SK-N-SH treated with all-trans-retinoic acid at 6 μM for 48 hours (cell line): Measurements from ENCODE around the gene LIPK.
A peak's percentile ranks its signal among the peaks of the same experiment; 100 is the strongest.
"Not testable (repeated sequence)": the region's sequence is repeated elsewhere in the genome, so short reads cannot be mapped to it uniquely, and the experiment has no call there.

Source experiments
- ATAC-seq: fragments of 200-7000 bp; cut with Tn5 transposase; 3 replicates; pipeline ENCODE4 v1.9.1; 2020; ENCODE audit warnings: mild to moderate bottlenecking, moderate library complexity
- ARNTL ChIP-seq: fragments of 450-650 bp; formaldehyde crosslinking; IDR thresholded peaks from 2 replicates; pipeline ENCODE4 v1.5.0; 2020; ENCODE audit warnings: low read depth, mild to moderate bottlenecking, moderate library complexity, borderline replicate concordance
- BACH2 ChIP-seq: fragments of 250-450 bp; sonication (Bioruptor Pico); IDR thresholded peaks from 2 replicates; pipeline ENCODE4 v1.9.0; 2021; ENCODE audit warnings: mild to moderate bottlenecking, borderline replicate concordance
- CSDC2 ChIP-seq: fragments of 250-450 bp; sonication (Bioruptor Pico); IDR thresholded peaks from 2 replicates; pipeline ENCODE4 v1.5.0; 2020; ENCODE audit warnings: mild to moderate bottlenecking, moderate library complexity
- ESRRG ChIP-seq: fragments of 250-450 bp; sonication (Bioruptor Pico); IDR thresholded peaks from 2 replicates; pipeline ENCODE4 v1.6.1; 2021; ENCODE audit warnings: mild to moderate bottlenecking
- GLIS3 ChIP-seq: fragments of 250-450 bp; sonication (Bioruptor Pico); IDR thresholded peaks from 2 replicates; pipeline ENCODE4 v1.5.0; 2020; ENCODE audit warnings: mild to moderate bottlenecking, moderate library complexity
- ISL1 ChIP-seq: fragments of 250-450 bp; sonication (Bioruptor Pico); IDR thresholded peaks from 2 replicates; pipeline ENCODE4 v2.1.2; 2022; ENCODE audit warnings: mild to moderate bottlenecking, moderate library complexity
- OSR1 ChIP-seq: fragments of 250-450 bp; sonication (Bioruptor Pico); IDR thresholded peaks from 2 replicates; pipeline ENCODE4 v1.8.0; 2022; ENCODE audit warnings: moderate library complexity, mild to moderate bottlenecking, inconsistent platforms
- PATZ1 ChIP-seq: fragments of 250-450 bp; sonication (Bioruptor Pico); IDR thresholded peaks from 2 replicates; pipeline ENCODE4 v1.8.0; 2020; ENCODE audit warnings: mild to moderate bottlenecking, moderate library complexity, borderline replicate concordance
- POU6F1 ChIP-seq: fragments of 250-450 bp; sonication (Bioruptor Pico); IDR thresholded peaks from 2 replicates; pipeline ENCODE4 v1.8.0; 2021; ENCODE audit warnings: low read depth, mild to moderate bottlenecking, moderate library complexity, borderline replicate concordance
- PPARA ChIP-seq: fragments of 250-450 bp; sonication (Bioruptor Pico); IDR thresholded peaks from 2 replicates; pipeline ENCODE4 v1.5.0; 2020; ENCODE audit warnings: mild to moderate bottlenecking, borderline replicate concordance
- RARB ChIP-seq: fragments of 250-450 bp; sonication (Bioruptor Pico); IDR thresholded peaks from 2 replicates; pipeline ENCODE4 v1.8.0; 2021; ENCODE audit warnings: mild to moderate bottlenecking, moderate library complexity
- SNAI2 ChIP-seq: fragments of 250-450 bp; sonication (Bioruptor Pico); IDR thresholded peaks from 2 replicates; pipeline ENCODE4 v1.5.0; 2020; ENCODE audit warnings: mild to moderate bottlenecking, moderate library complexity
- TCF4 ChIP-seq: fragments of 250-450 bp; sonication (Bioruptor Pico); IDR thresholded peaks from 2 replicates; pipeline ENCODE4 v1.8.0; 2021; ENCODE audit warnings: mild to moderate bottlenecking, moderate library complexity, borderline replicate concordance
- ZFP30 ChIP-seq: fragments of 450-650 bp; formaldehyde crosslinking; IDR thresholded peaks from 2 replicates; pipeline ENCODE4 v1.5.0; 2022; ENCODE audit warnings: mild to moderate bottlenecking, moderate library complexity
- ZNF565 ChIP-seq: fragments of 450-650 bp; formaldehyde crosslinking; conservative IDR thresholded peaks from 2 replicates; pipeline ENCODE4 v1.5.0; 2020; ENCODE audit warnings: low read depth, mild to moderate bottlenecking, moderate library complexity
- ZNF70 ChIP-seq: fragments of 450-650 bp; formaldehyde crosslinking; IDR thresholded peaks from 2 replicates; pipeline ENCODE4 v1.5.0; 2020; ENCODE audit warnings: mild to moderate bottlenecking, moderate library complexity
- ZNF8 ChIP-seq: fragments of 450-650 bp; formaldehyde crosslinking; IDR thresholded peaks from 2 replicates; pipeline ENCODE4 v1.5.0; 2020; ENCODE audit warnings: mild to moderate bottlenecking, moderate library complexity
- TF ChIP-seq, protein P1 (sequence below): fragments of 250-450 bp; sonication (Bioruptor Pico); IDR thresholded peaks from 2 replicates; pipeline ENCODE4 v1.5.0; 2020; ENCODE audit warnings: mild to moderate bottlenecking, moderate library complexity
- TF ChIP-seq, protein P2 (sequence below): fragments of 250-450 bp; sonication (Bioruptor Pico); IDR thresholded peaks from 2 replicates; pipeline ENCODE4 v1.5.1; 2021; ENCODE audit warnings: mild to moderate bottlenecking, moderate library complexity

LIPK gene

GRCh38 chr10:88733215-88733614, 27.2 kb downstream of the LIPK start:
- ATAC-seq, result no peak

GRCh38 chr10:88735661-88736060, 29.6 kb downstream of the LIPK start:
- ATAC-seq, result peak; percentile 67
- no peak for TF ChIP-seq TCF4
- no peak for TF ChIP-seq ZNF70 (CRISPR knock-in tag)
- TF ChIP-seq GLIS3, result no peak
- no peak for TF ChIP-seq RARB (CRISPR knock-in tag)
- TF ChIP-seq ZNF565 (CRISPR knock-in tag), result no peak
- TF ChIP-seq SNAI2 (CRISPR knock-in tag), result no peak
- TF ChIP-seq ESRRG (CRISPR knock-in tag), result no peak
- no peak for TF ChIP-seq ZFP30
- TF ChIP-seq BACH2 (CRISPR knock-in tag), result no peak
- TF ChIP-seq PPARA (CRISPR knock-in tag), result no peak
- TF ChIP-seq, protein P1, sequence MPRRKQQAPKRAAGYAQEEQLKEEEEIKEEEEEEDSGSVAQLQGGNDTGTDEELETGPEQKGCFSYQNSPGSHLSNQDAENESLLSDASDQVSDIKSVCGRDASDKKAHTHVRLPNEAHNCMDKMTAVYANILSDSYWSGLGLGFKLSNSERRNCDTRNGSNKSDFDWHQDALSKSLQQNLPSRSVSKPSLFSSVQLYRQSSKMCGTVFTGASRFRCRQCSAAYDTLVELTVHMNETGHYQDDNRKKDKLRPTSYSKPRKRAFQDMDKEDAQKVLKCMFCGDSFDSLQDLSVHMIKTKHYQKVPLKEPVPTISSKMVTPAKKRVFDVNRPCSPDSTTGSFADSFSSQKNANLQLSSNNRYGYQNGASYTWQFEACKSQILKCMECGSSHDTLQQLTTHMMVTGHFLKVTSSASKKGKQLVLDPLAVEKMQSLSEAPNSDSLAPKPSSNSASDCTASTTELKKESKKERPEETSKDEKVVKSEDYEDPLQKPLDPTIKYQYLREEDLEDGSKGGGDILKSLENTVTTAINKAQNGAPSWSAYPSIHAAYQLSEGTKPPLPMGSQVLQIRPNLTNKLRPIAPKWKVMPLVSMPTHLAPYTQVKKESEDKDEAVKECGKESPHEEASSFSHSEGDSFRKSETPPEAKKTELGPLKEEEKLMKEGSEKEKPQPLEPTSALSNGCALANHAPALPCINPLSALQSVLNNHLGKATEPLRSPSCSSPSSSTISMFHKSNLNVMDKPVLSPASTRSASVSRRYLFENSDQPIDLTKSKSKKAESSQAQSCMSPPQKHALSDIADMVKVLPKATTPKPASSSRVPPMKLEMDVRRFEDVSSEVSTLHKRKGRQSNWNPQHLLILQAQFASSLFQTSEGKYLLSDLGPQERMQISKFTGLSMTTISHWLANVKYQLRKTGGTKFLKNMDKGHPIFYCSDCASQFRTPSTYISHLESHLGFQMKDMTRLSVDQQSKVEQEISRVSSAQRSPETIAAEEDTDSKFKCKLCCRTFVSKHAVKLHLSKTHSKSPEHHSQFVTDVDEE, result no peak
- TF ChIP-seq, protein P2, sequence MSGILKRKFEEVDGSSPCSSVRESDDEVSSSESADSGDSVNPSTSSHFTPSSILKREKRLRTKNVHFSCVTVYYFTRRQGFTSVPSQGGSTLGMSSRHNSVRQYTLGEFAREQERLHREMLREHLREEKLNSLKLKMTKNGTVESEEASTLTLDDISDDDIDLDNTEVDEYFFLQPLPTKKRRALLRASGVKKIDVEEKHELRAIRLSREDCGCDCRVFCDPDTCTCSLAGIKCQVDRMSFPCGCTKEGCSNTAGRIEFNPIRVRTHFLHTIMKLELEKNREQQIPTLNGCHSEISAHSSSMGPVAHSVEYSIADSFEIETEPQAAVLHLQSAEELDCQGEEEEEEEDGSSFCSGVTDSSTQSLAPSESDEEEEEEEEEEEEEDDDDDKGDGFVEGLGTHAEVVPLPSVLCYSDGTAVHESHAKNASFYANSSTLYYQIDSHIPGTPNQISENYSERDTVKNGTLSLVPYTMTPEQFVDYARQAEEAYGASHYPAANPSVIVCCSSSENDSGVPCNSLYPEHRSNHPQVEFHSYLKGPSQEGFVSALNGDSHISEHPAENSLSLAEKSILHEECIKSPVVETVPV (CRISPR knock-in tag), result no peak
- no peak for TF ChIP-seq ARNTL (CRISPR knock-in tag)
- no peak for TF ChIP-seq CSDC2 (CRISPR knock-in tag)
- TF ChIP-seq ZNF8, result no peak
- no peak for TF ChIP-seq PATZ1 (CRISPR knock-in tag)
- no peak for TF ChIP-seq OSR1 (CRISPR knock-in tag)
- TF ChIP-seq POU6F1 (CRISPR knock-in tag), result no peak
- no peak for TF ChIP-seq ISL1

More at GRCh38 chr10:88733215-88733614, 27.2 kb downstream of the LIPK start:
- no peak for TF ChIP-seq ZFP30
- TF ChIP-seq ZNF70 (CRISPR knock-in tag), result no peak
- TF ChIP-seq TCF4, result no peak
- TF ChIP-seq ARNTL (CRISPR knock-in tag), result no peak
- no peak for TF ChIP-seq PPARA (CRISPR knock-in tag)
- TF ChIP-seq, protein P1, result no peak
- TF ChIP-seq BACH2 (CRISPR knock-in tag), result no peak
- TF ChIP-seq, protein P2 (CRISPR knock-in tag), result no peak

DNA sequence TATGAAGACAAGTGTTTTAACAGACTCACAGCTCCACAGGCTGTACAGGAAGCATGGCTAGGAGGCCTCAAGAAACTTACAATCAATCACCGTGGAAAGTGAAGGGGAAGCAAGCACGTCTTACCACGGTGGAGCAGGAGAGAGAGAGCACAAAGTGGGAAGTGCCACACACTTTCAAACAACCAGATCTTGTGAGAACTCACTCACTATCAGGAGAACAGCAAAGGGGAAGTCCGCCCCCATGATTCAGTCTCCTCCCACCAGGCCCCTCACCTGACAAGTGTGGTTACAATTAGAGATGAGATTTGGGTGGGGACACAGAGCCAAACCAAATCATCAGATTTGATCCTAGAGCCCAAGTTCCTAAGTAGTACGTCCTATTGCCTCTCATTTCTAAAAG, 35.9 kb downstream of the LIPK start:
- ATAC-seq, result not testable (repeated sequence)
